Urinary bladder (tissue), 4 donors: ENCODE measurements around the gene ZG16. TPM values are rescaled to one million over a fixed set of nuclear protein-coding genes. Genes with fewer than 3 reads are reported as not detected.
"Not testable (repeated sequence)": the region's sequence is repeated elsewhere in the genome, so short reads cannot be mapped to it uniquely, and the experiment has no call there.

ENCODE experiments used
- DNase-seq: peaks from one replicate; pipeline ENCODE4 v3.0.0-alpha.2; 2015; ENCODE audit errors: extremely low spot score
- H3K27ac ChIP-seq: one replicate; pipeline ENCODE4 v1.5.1; 2013; ENCODE audit warnings: low read depth, mild to moderate bottlenecking, moderate library complexity
- H3K36me3 ChIP-seq: one replicate; pipeline ENCODE4 v1.6.1; 2013; ENCODE audit warnings: mild to moderate bottlenecking, moderate library complexity; ENCODE audit not compliant: insufficient read depth
- H3K4me1 ChIP-seq: one replicate; pipeline ENCODE4 v1.6.1; 2013; ENCODE audit warnings: mild to moderate bottlenecking, moderate library complexity; ENCODE audit not compliant: insufficient read depth
- H3K4me3 ChIP-seq: one replicate; pipeline ENCODE4 v1.5.1; 2013; ENCODE audit warnings: low read depth, low read length
- WGBS: extraction: QIAGEN DNeasy Blood & Tissue Kit; methylation state at CpG from one replicate; pipeline ENCODE4 v1.1.7; 2013; 5-methylcytosine and 5-hydroxymethylcytosine counted together
- polyA plus RNA-seq: library from polyadenylated mRNA; stranded (reverse); fragments of 200-250 nt; gene quantifications from one replicate; pipeline ENCODE4 v1.2.3, GENCODE V29; 2013
- total RNA-seq: library from RNA; depleted of rRNA; stranded (reverse); fragments of >200 nt; gene quantifications from one replicate; pipeline ENCODE4 v1.2.3, GENCODE V29; 2014
- donor health status: healthy with polysubstance abuse.
- donor health status: healthy.

Gene ZG16
- total and polyA plus RNA-seq, 2 donors: not detected

DNA sequence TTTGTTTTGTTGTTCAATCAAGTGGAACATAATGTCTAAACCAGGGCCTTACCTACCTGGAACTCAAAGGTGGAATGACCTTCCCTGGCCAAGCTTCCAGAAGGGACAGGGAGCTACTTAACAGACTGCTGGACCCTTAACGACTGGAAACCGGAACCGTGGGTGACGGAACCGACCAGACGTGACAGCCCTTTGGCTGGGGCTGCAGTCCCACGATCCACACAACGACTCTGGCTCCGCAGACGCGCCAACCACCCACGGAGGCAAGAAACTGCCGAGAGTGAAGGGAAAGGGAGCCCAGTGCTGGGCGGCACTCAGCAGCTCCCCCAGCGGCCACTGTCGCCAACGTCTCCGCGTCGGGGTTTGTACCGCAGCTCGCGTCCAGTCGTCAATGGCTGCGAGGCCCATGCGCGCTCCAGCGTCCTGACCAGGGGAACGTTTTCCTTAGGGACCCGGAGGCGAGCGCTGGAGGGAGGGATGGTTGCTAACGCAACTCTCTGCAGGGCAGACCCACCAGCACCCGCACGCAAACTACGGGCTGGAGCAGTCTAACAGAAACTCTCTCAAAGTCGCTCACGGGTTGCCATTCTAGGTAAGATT, 6.9 kb downstream of the ZG16 start:
- 9% methylated on average over 38 of the region's 38 CpGs for WGBS
- no peak overlapping the region for H3K4me3 ChIP-seq
- DNase-seq: no peak
- no peak overlapping the region for H3K27ac ChIP-seq
- H3K36me3 ChIP-seq: no peaks in the 10 kb centered on the region
- H3K4me1 ChIP-seq: no peaks in the 10 kb centered on the region

GRCh38 chr16:29787155-29787554, 9.1 kb downstream of the ZG16 start:
- H3K27ac ChIP-seq, DNase-seq, H3K4me1 ChIP-seq, H3K36me3 ChIP-seq, H3K4me3 ChIP-seq: not testable (repeated sequence)
- 88% methylated on average over 4 of the region's 4 CpGs for WGBS

- DNase-seq: no peak
- WGBS: 64% methylated on average over 20 of the region's 20 CpGs
- Histone ChIP-seq H3K4me1 (no peaks in the 10 kb centered on the region), H3K36me3 (no peaks in the 10 kb centered on the region), H3K4me3 (peak overlapping the region; percentile 73), H3K27ac (peak overlapping the region; percentile 60)
Measured at GRCh38 chr16:29789775-29790182, 11.7 kb downstream of the ZG16 start.

GRCh38 chr16:29790183-29790948, 12.3 kb downstream of the ZG16 start, which contains the start of gene KIF22:
TSS of gene KIF22 (plus strand) at chr16:29790751. CDS start at chr16:29790760, 9 bp downstream.
- DNase-seq: peak; percentile 96

GRCh38 chr16:29790949-29791844, 13.1 kb downstream of the ZG16 start:
- 1% methylated on average over 31 of the region's 31 CpGs for WGBS
- DNase-seq: no peak
- Histone ChIP-seq H3K27ac (peak overlapping the region; percentile 25), H3K4me3 (peak overlapping the region; percentile 73), H3K4me1 (no peaks in the 10 kb centered on the region), H3K36me3 (no peaks in the 10 kb centered on the region)

More at GRCh38 chr16:29790183-29790948, 12.3 kb downstream of the ZG16 start, which contains the start of gene KIF22:
- H3K4me3 ChIP-seq: peak within 1 kb of the TSS; percentile 73
- H3K4me1 ChIP-seq: no peaks in the 10 kb centered on the region
- under 1% methylated on average over 67 of the region's 67 CpGs for WGBS
- peak within 1 kb of the TSS; percentile 60 for H3K27ac ChIP-seq
- no peaks in the 10 kb centered on the region for H3K36me3 ChIP-seq

DNA sequence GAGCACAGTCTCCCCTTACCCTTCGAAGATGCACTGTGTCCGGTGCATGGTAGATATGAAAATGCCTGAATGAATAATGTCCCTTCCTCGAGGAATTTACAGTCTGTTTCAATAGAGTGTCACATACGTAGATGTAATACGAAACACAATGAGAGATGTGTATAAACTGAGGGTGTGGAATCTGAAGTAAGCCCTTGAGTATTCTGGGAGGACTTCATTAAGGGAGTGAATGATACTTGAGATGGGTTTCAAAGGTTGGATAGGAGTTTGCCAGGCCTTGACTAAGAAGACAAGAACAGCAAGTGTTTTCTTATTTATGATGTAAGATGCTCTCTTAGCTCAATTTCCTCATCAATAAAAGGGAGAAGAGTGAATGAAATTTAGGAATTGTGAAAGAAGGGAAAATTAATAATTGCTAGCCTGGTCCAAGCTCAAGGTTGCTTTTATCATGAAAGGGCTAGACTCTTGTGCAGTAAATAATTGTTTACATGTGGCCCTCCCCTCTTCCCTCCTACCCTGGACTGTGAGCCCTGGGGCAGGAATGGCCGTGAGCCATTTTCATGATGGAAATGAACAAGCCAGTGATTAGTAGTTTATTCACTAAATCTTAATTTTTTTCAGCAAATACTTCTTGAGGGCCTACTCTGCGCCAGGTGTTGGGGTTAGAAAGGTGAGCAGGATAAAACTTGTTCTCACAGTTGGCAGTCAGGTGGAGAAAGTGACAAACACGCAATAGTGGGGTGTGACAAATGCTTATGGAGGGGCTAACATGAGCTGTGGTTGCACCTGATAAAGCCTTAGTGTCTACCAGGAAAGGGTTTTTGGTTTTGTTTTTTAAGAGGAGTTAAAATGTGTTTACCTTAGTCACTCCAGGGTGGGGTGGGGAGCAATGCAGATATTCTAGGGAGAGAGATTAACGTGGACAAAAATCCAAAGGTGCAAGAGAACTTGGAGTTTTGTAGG, 14.1 kb downstream of the ZG16 start:
- DNase-seq: no peak
- Histone ChIP-seq H3K27ac (no peak overlapping the region), H3K4me3 (no peak overlapping the region), H3K36me3 (no peaks in the 10 kb centered on the region), H3K4me1 (no peaks in the 10 kb centered on the region)
- 66% methylated on average over 9 of the region's 9 CpGs for WGBS

DNA sequence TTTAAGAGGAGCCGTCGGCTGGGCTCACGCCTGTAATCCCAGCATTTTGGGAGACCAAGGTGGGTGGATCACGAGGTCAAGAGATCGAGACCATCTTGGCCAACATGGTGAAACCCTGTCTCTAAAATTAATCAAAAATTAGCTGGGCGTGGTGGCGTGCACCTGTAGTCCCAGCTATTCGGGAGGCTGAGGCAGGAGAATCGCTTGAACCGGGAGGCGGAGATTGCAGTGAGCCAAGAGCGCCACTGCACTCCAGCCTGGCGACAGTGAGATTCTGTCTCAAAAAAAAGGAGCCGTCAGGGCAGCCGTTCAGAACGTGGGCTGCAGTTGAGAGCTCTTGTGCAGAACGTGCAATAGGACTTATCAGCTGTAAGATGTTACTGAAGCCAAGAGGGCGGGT, 15.1 kb downstream of the ZG16 start:
- not testable (repeated sequence) for DNase-seq, H3K4me3 ChIP-seq, H3K27ac ChIP-seq, H3K36me3 ChIP-seq, H3K4me1 ChIP-seq
- WGBS: 90% methylated on average over 18 of the region's 18 CpGs

DNA sequence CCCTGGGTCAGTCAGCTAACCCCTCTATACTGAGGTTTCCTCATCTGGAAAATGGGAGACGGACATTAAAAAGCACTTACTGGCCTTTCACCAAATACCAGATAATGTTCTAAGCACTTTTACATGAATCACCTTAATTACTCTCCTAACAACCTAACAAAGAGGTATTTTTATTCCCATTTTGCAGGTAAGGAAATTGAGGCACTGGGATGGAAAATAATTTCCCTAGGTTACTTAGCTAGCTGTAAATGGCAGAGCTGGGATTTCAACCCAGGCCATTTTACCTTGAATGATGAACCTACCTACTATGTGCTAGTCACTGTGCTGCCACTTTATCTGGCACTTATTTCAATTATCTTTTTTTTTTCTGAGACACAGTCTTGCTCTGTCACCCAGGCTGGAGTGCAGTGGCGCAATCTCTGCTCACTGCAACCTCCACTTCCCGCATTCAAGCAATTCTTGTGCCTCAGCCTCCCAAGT, 16.2 kb downstream of the ZG16 start:
- no peak for DNase-seq
- Histone ChIP-seq H3K36me3 (no peaks in the 10 kb centered on the region), H3K4me3 (no peak overlapping the region), H3K27ac (no peak overlapping the region), H3K4me1 (no peaks in the 10 kb centered on the region)
- WGBS: 96% methylated on average over 3 of the region's 3 CpGs

DNA sequence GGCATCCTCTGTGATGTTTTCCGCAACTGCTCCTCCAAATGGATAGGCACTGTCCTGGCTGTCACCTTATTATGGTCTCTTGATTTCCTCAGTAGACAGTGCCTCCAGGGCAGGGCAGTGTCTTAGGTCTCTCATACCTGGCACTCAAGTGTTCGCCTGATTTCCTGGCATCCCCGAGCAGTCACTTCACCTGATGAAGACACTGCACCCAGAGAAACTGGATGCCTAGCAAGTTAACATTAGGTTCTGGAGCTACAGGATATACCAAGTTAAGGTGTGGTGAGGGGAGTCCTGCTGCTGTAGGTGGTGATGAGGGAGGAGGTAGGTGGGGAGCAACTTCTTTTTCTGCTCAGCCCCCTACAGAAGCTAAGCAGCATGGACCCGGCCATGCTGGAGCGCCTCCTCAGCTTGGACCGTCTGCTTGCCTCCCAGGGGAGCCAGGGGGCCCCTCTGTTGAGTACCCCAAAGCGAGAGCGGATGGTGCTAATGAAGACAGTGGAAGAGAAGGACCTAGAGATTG, 24.4 kb downstream of the ZG16 start:
- H3K36me3 ChIP-seq: peaks cover 4% of the 10 kb centered on the region
- no peak for DNase-seq
- no peaks in the 10 kb centered on the region for H3K4me1 ChIP-seq
- no peak overlapping the region for H3K27ac ChIP-seq
- H3K4me3 ChIP-seq: no peak overlapping the region
- 94% methylated on average over 8 of the region's 8 CpGs for WGBS

DNA sequence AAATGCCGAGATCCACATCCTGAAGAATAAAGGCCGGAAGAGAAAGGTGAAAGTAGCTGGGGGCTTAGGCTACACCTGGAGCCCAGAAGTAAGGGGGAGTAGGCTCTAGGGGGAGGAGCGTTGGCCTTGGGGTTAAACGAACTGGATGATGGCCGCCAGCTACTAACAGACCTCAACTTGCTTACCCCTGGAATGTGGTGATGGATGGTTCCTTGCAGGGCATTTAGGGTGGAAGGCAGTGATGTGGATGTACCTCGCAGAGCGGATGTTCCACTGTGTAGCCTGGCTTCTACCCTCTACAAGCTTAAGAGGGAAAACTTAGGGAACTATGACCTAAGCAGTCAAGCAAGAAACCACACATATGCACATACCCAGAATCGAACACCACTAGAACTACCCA, 26.0 kb downstream of the ZG16 start:
- Histone ChIP-seq H3K4me1 (no peaks in the 10 kb centered on the region), H3K36me3 (peaks cover 4% of the 10 kb centered on the region), H3K27ac (no peak overlapping the region), H3K4me3 (no peak overlapping the region)
- 80% methylated on average over 8 of the region's 8 CpGs for WGBS
- DNase-seq: no peak

GRCh38 chr16:29804455-29805231, 26.6 kb downstream of the ZG16 start:
- no peaks in the 10 kb centered on the region for H3K4me1 ChIP-seq
- no peak for DNase-seq
- H3K4me3 ChIP-seq: peak overlapping the region; percentile 56
- 3% methylated on average over 26 of the region's 26 CpGs for WGBS
- H3K36me3 ChIP-seq: peaks cover 4% of the 10 kb centered on the region
- peak overlapping the region; percentile 96 for H3K27ac ChIP-seq
